GM18507 (cell line): ENCODE measurements around the gene HOXD10.

ENCODE experiments used
- DNase-seq: peaks from one replicate; pipeline ENCODE4 v3.0.0; 2011; ENCODE audit warnings: low read depth; ENCODE audit not compliant: insufficient read length; ENCODE audit errors: extremely low spot score
- FAIRE-seq: peaks from 2 replicates; lab custom pipeline; 2011; peaks lifted over from hg19 to GRCh38; lab: Jason Lieb, UNC

The HOXD10 gene

GRCh38 chr2:176129813-176130146 lies 13.2 kb downstream of the HOXD10 start:
- DNase-seq (no peak), FAIRE-seq (no peak)

GRCh38 chr2:176130147-176130956 lies 13.8 kb downstream of the HOXD10 start:
- FAIRE-seq (no peak), DNase-seq (no peak)

- FAIRE-seq (no peak), DNase-seq (no peak)
Measured at GRCh38 chr2:176130957-176131847, 14.6 kb downstream of the HOXD10 start.

GRCh38 chr2:176131848-176132158 lies 15.2 kb downstream of the HOXD10 start:
- no peak for DNase-seq
- no peak for FAIRE-seq

GRCh38 chr2:176132205-176133171 lies 15.9 kb downstream of the HOXD10 start:
- DNase-seq = no peak
- FAIRE-seq = peak; percentile 36

GRCh38 chr2:176133389-176133788 lies 16.8 kb downstream of the HOXD10 start:
- FAIRE-seq = no peak
- no peak for DNase-seq

- DNase-seq (no peak), FAIRE-seq (no peak)
Measured at GRCh38 chr2:176134035-176134434, 17.5 kb downstream of the HOXD10 start.

- FAIRE-seq = no peak
- no peak for DNase-seq
Measured at GRCh38 chr2:176135035-176135440, 18.5 kb downstream of the HOXD10 start.

GRCh38 chr2:176136374-176137251 lies 20.0 kb downstream of the HOXD10 start:
- no peak for DNase-seq
- no peak for FAIRE-seq

GRCh38 chr2:176137252-176137580 lies 20.6 kb downstream of the HOXD10 start:
- DNase-seq = no peak
- no peak for FAIRE-seq

GRCh38 chr2:176137906-176138305 lies 21.3 kb downstream of the HOXD10 start:
- DNase-seq = no peak
- no peak for FAIRE-seq

GRCh38 chr2:176138526-176138922 lies 21.9 kb downstream of the HOXD10 start:
- DNase-seq = no peak
- FAIRE-seq = no peak

- no peak for FAIRE-seq
Measured at GRCh38 chr2:176138923-176139660, 22.5 kb downstream of the HOXD10 start.

GRCh38 chr2:176139661-176140512 lies 23.3 kb downstream of the HOXD10 start:
- no peak for DNase-seq
- FAIRE-seq = no peak

More at GRCh38 chr2:176138923-176139660, 22.5 kb downstream of the HOXD10 start:
- no peak for DNase-seq

GRCh38 chr2:176140513-176141317 lies 24.1 kb downstream of the HOXD10 start:
- DNase-seq (peak; percentile 77), FAIRE-seq (peak; percentile 70)

- DNase-seq (no peak), FAIRE-seq (no peak)
Measured at GRCh38 chr2:176142281-176142680, 25.7 kb downstream of the HOXD10 start.
